Trophoblast cell (in vitro differentiated cells and primary cell): ENCODE data around the gene GNLY.

Experiments
- DNase-seq, 2 donors: peaks; one replicate each; pipeline ENCODE4 v3.0.0-alpha.2; 2016
- H2AFZ ChIP-seq: 2 replicates; pipeline ENCODE4 v1.6.1; 2013; ENCODE audit warnings: low read length, moderate library complexity, mild to moderate bottlenecking; ENCODE audit not compliant: insufficient read depth, poor library complexity
- H2AK5ac ChIP-seq: 2 replicates; pipeline ENCODE4 v1.6.1; 2013; ENCODE audit warnings: mild to moderate bottlenecking, low read length
- H2BK120ac ChIP-seq: 2 replicates; pipeline ENCODE4 v1.6.1; 2013; ENCODE audit warnings: low read length, mild to moderate bottlenecking, moderate library complexity; ENCODE audit not compliant: insufficient read depth, poor library complexity
- H2BK12ac ChIP-seq: 2 replicates; pipeline ENCODE4 v1.6.1; 2013; ENCODE audit warnings: mild to moderate bottlenecking, low read length, moderate library complexity
- H2BK5ac ChIP-seq: 2 replicates; pipeline ENCODE4 v1.6.1; 2013; ENCODE audit warnings: low read length, low read depth, moderate library complexity, mild to moderate bottlenecking; ENCODE audit not compliant: poor library complexity
- H3K14ac ChIP-seq: 2 replicates; pipeline ENCODE4 v1.6.1; 2013; ENCODE audit warnings: mild to moderate bottlenecking, low read length
- H3K18ac ChIP-seq: 2 replicates; pipeline ENCODE4 v1.6.1; 2013; ENCODE audit warnings: mild to moderate bottlenecking, low read length
- H3K23ac ChIP-seq: 2 replicates; pipeline ENCODE4 v1.6.1; 2013; ENCODE audit warnings: low read length
- H3K27ac ChIP-seq: 2 replicates; pipeline ENCODE4 v1.5.1; 2013; ENCODE audit warnings: low read depth, mild to moderate bottlenecking, inconsistent platforms, low read length, moderate library complexity
- H3K27me3 ChIP-seq: 2 replicates; pipeline ENCODE4 v1.6.1; 2013; ENCODE audit warnings: inconsistent platforms, mild to moderate bottlenecking, low read length, moderate library complexity; ENCODE audit not compliant: insufficient read depth
- H3K36me3 ChIP-seq, 2 experiments: 1 replicate in 1 of 2; 2 replicates in 1 of 2; pipeline ENCODE4 v1.6.1; 2013; ENCODE audit warnings: low read length in 2 of 2, mild to moderate bottlenecking in 2 of 2, moderate library complexity in 1 of 2; ENCODE audit not compliant: insufficient read depth in 2 of 2, control insufficient read depth in 1 of 2
- H3K4ac ChIP-seq: 2 replicates; pipeline ENCODE4 v1.6.1; 2013; ENCODE audit warnings: low read depth, mild to moderate bottlenecking, low read length, moderate library complexity
- H3K4me1 ChIP-seq, 2 experiments: 1 replicate in 1 of 2; 2 replicates in 1 of 2; pipeline ENCODE4 v1.6.1; 2013; ENCODE audit warnings: low read length in 2 of 2, mild to moderate bottlenecking in 2 of 2, moderate library complexity in 1 of 2; ENCODE audit not compliant: insufficient read depth in 2 of 2, control insufficient read depth in 1 of 2
- H3K4me2 ChIP-seq: 2 replicates; pipeline ENCODE4 v1.6.1; 2013; ENCODE audit warnings: inconsistent platforms, mild to moderate bottlenecking, low read length, moderate library complexity
- H3K4me3 ChIP-seq: 2 replicates; pipeline ENCODE4 v1.5.1; 2013; ENCODE audit warnings: mild to moderate bottlenecking, low read depth, low read length, inconsistent platforms
- H3K79me1 ChIP-seq: one replicate; pipeline ENCODE4 v1.6.1; 2013; ENCODE audit warnings: low read length
- H3K79me2 ChIP-seq: 2 replicates; pipeline ENCODE4 v1.6.1; 2013; ENCODE audit warnings: low read length, mild to moderate bottlenecking; ENCODE audit not compliant: control insufficient read depth, insufficient read depth, poor library complexity
- H3K9ac ChIP-seq: 2 replicates; pipeline ENCODE4 v1.6.1; 2013; ENCODE audit warnings: mild to moderate bottlenecking, low read length
- H3K9me3 ChIP-seq: 2 replicates; pipeline ENCODE4 v1.6.1; 2013; ENCODE audit warnings: low read depth, mild to moderate bottlenecking, control low read depth, inconsistent platforms, low read length; ENCODE audit not compliant: insufficient read depth
- H4K12ac ChIP-seq: 2 replicates; pipeline ENCODE4 v1.6.1; 2013; ENCODE audit warnings: low read depth, mild to moderate bottlenecking, low read length, moderate library complexity
- H4K8ac ChIP-seq: 2 replicates; pipeline ENCODE4 v1.6.1; 2013; ENCODE audit warnings: low read depth, mild to moderate bottlenecking, low read length, moderate library complexity
- H4K91ac ChIP-seq: one replicate; pipeline ENCODE4 v1.6.1; 2013; ENCODE audit warnings: low read depth, mild to moderate bottlenecking, low read length, moderate library complexity
- WGBS: extraction: QIAGEN DNeasy Blood & Tissue Kit; methylation state at CpG from one replicate; pipeline ENCODE4 v1.1.7; 2013; ENCODE audit warnings: missing lambda C conversion rate; ENCODE audit not compliant: insufficient read length, insufficient coverage; ENCODE audit errors: extremely low coverage; 5-methylcytosine and 5-hydroxymethylcytosine counted together

The GNLY gene

GRCh38 chr2:85665264-85665937 lies 28.8 kb upstream of the GNLY start:
- no peak overlapping the region for H3K23ac ChIP-seq
- H3K36me3 ChIP-seq = no peaks in the 10 kb centered on the region
- no peak overlapping the region for H4K8ac ChIP-seq
- H2AFZ ChIP-seq = no peak overlapping the region
- H3K4ac ChIP-seq = no peak overlapping the region
- no peak overlapping the region for H2BK12ac ChIP-seq
- H3K4me1 ChIP-seq = peaks cover 13 to 18% of the 10 kb centered on the region in 2 experiments
- H3K18ac ChIP-seq = no peak overlapping the region
- H4K91ac ChIP-seq = peak overlapping the region; percentile 21
- no peak overlapping the region for H3K9ac ChIP-seq
- H3K4me2 ChIP-seq = no peak overlapping the region
- no peaks in the 10 kb centered on the region for H3K27me3 ChIP-seq
- H2AK5ac ChIP-seq = no peak overlapping the region
- no peaks in the 10 kb centered on the region for H3K79me2 ChIP-seq
- no peak overlapping the region for H2BK5ac ChIP-seq
- H3K27ac ChIP-seq = no peak overlapping the region
- no peak overlapping the region for H2BK120ac ChIP-seq
- peaks cover 6% of the 10 kb centered on the region for H3K79me1 ChIP-seq
- H4K12ac ChIP-seq = no peak overlapping the region
- H3K14ac ChIP-seq = no peak overlapping the region
- DNase-seq = no peak
- no peak overlapping the region for H3K4me3 ChIP-seq
- H3K9me3 ChIP-seq = peaks cover 4% of the 10 kb centered on the region
- no CpG with 5 or more reads among the region's 11 CpGs for WGBS

- no CpG with 5 or more reads among the region's 6 CpGs for WGBS
- no peak overlapping the region for H2BK5ac ChIP-seq
Observed at GRCh38 chr2:85666016-85666415, 28.1 kb upstream of the GNLY start.

GRCh38 chr2:85666435-85667316 lies 27.5 kb upstream of the GNLY start:
- Histone ChIP-seq H3K14ac (no peak overlapping the region), H3K4me3 (no peak overlapping the region), H3K9ac (no peak overlapping the region), H3K36me3 (no peaks in the 10 kb centered on the region), H3K9me3 (peaks cover 4% of the 10 kb centered on the region), H2AFZ (no peak overlapping the region), H3K27me3 (no peaks in the 10 kb centered on the region), H3K79me1 (peaks cover 6% of the 10 kb centered on the region), H3K79me2 (no peaks in the 10 kb centered on the region), H3K27ac (no peak overlapping the region), H2BK120ac (no peak overlapping the region), H2AK5ac (no peak overlapping the region), H2BK5ac (no peak overlapping the region), H3K23ac (no peak overlapping the region), H3K4me1 (peaks cover 13 to 18% of the 10 kb centered on the region in 2 experiments), H3K4me2 (no peak overlapping the region), H3K4ac (no peak overlapping the region), H3K18ac (no peak overlapping the region), H4K8ac (no peak overlapping the region), H4K12ac (no peak overlapping the region), H2BK12ac (no peak overlapping the region), H4K91ac (no peak overlapping the region)
- WGBS = no CpG with 5 or more reads among the region's 11 CpGs
- no peak for DNase-seq

More at GRCh38 chr2:85666016-85666415, 28.1 kb upstream of the GNLY start:
- Histone ChIP-seq H2AFZ (no peak overlapping the region), H3K9ac (no peak overlapping the region), H3K79me1 (peaks cover 6% of the 10 kb centered on the region), H2BK120ac (no peak overlapping the region), H3K27ac (no peak overlapping the region), H3K27me3 (no peaks in the 10 kb centered on the region), H3K4me3 (no peak overlapping the region), H2BK12ac (no peak overlapping the region), H3K9me3 (peaks cover 4% of the 10 kb centered on the region), H3K79me2 (no peaks in the 10 kb centered on the region), H2AK5ac (no peak overlapping the region), H4K12ac (no peak overlapping the region), H3K18ac (no peak overlapping the region), H3K36me3 (no peaks in the 10 kb centered on the region), H3K23ac (no peak overlapping the region), H4K91ac (peak overlapping the region; percentile 21), H4K8ac (no peak overlapping the region), H3K4ac (no peak overlapping the region), H3K14ac (no peak overlapping the region), H3K4me1 (peaks cover 13 to 18% of the 10 kb centered on the region in 2 experiments), H3K4me2 (no peak overlapping the region)
- DNase-seq = no peak

- H4K12ac ChIP-seq = no peak overlapping the region
- H4K8ac ChIP-seq = no peak overlapping the region
- H3K4me1 ChIP-seq = peaks cover 8 to 13% of the 10 kb centered on the region in 2 experiments
- no peaks in the 10 kb centered on the region for H3K79me2 ChIP-seq
- H3K9ac ChIP-seq = no peak overlapping the region
- H3K14ac ChIP-seq = no peak overlapping the region
- H2BK12ac ChIP-seq = no peak overlapping the region
- H3K4me2 ChIP-seq = no peak overlapping the region
- H3K27me3 ChIP-seq = no peaks in the 10 kb centered on the region
- H2BK120ac ChIP-seq = no peak overlapping the region
- peaks cover 4% of the 10 kb centered on the region for H3K9me3 ChIP-seq
- H2BK5ac ChIP-seq = no peak overlapping the region
- H2AFZ ChIP-seq = no peak overlapping the region
- H4K91ac ChIP-seq = no peak overlapping the region
- no peak overlapping the region for H3K27ac ChIP-seq
- H3K23ac ChIP-seq = no peak overlapping the region
- no peaks in the 10 kb centered on the region for H3K36me3 ChIP-seq
- H2AK5ac ChIP-seq = no peak overlapping the region
- no peak overlapping the region for H3K4ac ChIP-seq
- H3K79me1 ChIP-seq = peaks cover 6% of the 10 kb centered on the region
- no peak for DNase-seq
- H3K18ac ChIP-seq = no peak overlapping the region
- no CpG with 5 or more reads among the region's 3 CpGs for WGBS
- H3K4me3 ChIP-seq = no peak overlapping the region
Observed at GRCh38 chr2:85667561-85668008, 26.6 kb upstream of the GNLY start.
